Epithelial cell of proximal tubule (primary cell): ENCODE results near the gene UNC93B1. TPM values are rescaled to one million over a fixed set of nuclear protein-coding genes. Genes with fewer than 3 reads are reported as not detected.

Experiments
- DNase-seq: peaks from one replicate; pipeline ENCODE4 v3.0.0-alpha.2; 2011; ENCODE audit warnings: low read depth
- H3K4me3 ChIP-seq: 2 replicates; pipeline ENCODE4 v1.5.1; 2011; ENCODE audit warnings: low read depth, mild to moderate bottlenecking, low read length
- CTCF ChIP-seq: conservative IDR thresholded peaks from 2 replicates; pipeline ENCODE4 v1.5.1; 2012; ENCODE audit warnings: low read depth, mild to moderate bottlenecking, low read length
- total RNA-seq: library from RNA; depleted of rRNA; stranded (reverse); fragments of >200 nt; gene quantifications from 2 replicates; pipeline ENCODE4 v1.2.3, GENCODE V29; 2015

UNC93B1 gene
- total RNA-seq, 1 donor from 2014 or later = 16.3 TPM

GRCh38 chr11:68033708-68034045, 29.8 kb upstream of the UNC93B1 start:
- no peak for TF ChIP-seq CTCF
- DNase-seq = no peak
- H3K4me3 ChIP-seq = no peak overlapping the region

GRCh38 chr11:68032997-68033707, 29.3 kb upstream of the UNC93B1 start:
- H3K4me3 ChIP-seq = no peak overlapping the region
- no peak for DNase-seq
- no peak for TF ChIP-seq CTCF

- TF ChIP-seq CTCF = no peak
- DNase-seq = no peak
- peak overlapping the region; percentile 86 for H3K4me3 ChIP-seq
Measured at GRCh38 chr11:68032003-68032402, 28.1 kb upstream of the UNC93B1 start.

- H3K4me3 ChIP-seq = peak overlapping the region; percentile 86
- TF ChIP-seq CTCF = no peak
- no peak for DNase-seq
Measured at GRCh38 chr11:68031144-68031464, 27.2 kb upstream of the UNC93B1 start.

GRCh38 chr11:68030318-68031143, 26.6 kb upstream of the UNC93B1 start, which contains the start of gene NDUFS8:
Gene NDUFS8 (plus strand): TSS chr11:68030681. CDS start chr11:68032152, 1,471 bp downstream.
- TF ChIP-seq CTCF = no peak
- DNase-seq = peak; percentile 95
- peak within 1 kb of the TSS; percentile 86 for H3K4me3 ChIP-seq

GRCh38 chr11:68028802-68029545, 25.1 kb upstream of the UNC93B1 start:
- peak overlapping the region; percentile 86 for H3K4me3 ChIP-seq
- no peak for TF ChIP-seq CTCF
- no peak for DNase-seq
